GM19023 (cell line): ENCODE results near the gene ICOSLG.
"Not testable (repeated sequence)": the region's sequence is repeated elsewhere in the genome, so short reads cannot be mapped to it uniquely, and the experiment has no call there.

Source experiments
- ATAC-seq: cut with Tn5 transposase; IDR thresholded peaks from one replicate; pipeline ENCODE4 v1.9.1; 2021; ENCODE audit warnings: mild to moderate bottlenecking, moderate library complexity; ENCODE audit not compliant: unreplicated experiment

The ICOSLG gene, protein sequence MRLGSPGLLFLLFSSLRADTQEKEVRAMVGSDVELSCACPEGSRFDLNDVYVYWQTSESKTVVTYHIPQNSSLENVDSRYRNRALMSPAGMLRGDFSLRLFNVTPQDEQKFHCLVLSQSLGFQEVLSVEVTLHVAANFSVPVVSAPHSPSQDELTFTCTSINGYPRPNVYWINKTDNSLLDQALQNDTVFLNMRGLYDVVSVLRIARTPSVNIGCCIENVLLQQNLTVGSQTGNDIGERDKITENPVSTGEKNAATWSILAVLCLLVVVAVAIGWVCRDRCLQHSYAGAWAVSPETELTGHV

DNA sequence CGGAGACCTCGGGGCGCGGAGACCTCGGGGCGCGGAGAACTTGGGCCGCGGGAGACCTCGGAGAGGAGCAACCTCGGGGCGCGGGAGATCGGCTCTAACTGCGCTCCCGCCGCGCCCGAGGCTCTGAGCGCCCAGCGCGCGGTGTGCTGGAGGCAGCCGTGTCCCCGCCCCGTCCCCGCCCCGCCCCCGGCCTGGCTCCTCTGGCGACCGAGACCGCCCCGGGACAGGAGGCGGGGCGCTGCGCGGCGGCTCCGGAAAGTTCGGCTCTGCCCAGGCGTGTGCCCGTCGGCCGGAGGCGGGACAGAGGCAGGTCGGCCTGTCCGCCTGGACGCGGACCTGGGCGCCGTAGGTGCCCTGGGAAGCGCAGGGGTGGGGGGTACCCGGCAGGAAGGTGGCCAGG lies at the start of gene ICOSLG:
TSS of gene ICOSLG (minus strand) at position 102 of the 400 bp plus-strand sequence. CDS start 126 bp downstream, outside the sequence.
- ATAC-seq = peak; percentile 48

DNA sequence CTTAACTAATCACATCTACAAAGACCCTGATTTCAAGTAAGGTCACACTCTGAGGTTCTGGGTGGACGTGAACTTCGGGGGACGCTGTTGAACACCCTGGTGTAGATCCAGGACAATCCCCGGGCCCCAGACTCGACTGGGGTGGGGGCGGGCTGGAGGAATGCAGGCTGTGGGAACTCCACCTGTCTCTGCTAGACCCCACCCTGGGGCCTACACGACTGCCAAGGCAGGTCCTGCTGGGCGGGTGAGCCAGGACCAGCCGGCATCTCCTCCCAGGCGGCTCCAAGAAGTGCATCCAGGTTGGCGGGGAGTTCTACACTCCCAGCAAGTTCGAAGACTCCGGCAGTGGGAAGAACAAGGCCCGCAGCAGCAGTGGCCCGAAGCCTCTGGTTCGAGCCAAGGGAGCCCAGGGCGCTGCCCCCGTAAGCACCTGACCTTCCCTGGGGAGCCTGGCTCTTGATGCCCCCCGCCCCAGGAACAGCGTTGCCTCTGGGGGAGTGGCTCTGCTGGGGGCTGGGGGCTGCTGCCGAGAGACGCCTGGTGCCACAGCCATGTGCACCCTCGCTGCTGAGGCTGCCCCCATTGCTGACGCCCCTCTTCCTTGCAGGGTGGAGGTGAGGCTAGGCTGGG lies 48.8 kb upstream of the ICOSLG start:
- ATAC-seq = no peak

DNA sequence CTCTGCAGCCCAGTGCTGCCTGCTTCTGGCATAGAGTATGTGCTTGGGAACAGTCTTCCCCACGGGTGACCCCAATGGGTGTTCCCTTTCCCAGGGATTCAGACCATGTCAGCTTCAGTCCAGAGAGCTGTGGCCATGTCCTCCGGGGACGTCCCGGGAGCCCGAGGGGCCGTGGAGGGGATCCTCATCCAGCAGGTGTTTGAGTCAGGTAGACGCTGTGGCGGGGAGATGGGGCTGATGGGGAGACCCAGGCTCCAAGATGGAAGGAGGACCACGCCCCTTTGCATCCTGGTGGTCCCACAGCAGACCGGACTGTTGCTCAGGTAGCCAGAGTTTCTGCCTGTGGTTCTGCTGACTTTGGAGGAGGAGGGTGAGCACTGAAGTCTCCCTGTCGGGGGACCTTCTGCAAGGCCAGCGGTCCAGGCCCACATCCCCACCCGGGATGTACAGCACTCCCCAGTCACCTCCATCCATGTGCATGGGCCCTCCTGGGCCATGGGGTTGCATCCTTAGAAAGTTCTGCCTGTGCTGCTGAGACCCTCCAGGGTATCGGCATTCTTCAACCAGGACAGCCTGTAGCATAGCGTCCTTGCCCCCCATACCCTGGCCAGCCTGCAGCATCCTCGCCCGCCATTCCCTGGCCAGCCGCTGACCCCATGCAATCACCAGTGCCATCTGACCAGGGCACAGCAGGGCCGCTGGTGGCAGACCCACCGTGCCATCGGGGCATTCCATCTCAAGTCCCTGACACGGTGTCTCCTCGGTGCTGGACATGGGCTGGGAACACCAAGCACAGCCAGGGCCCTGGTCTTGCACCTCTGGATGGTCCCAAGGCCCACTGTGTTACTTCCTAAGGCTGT lies 47.7 kb upstream of the ICOSLG start:
- ATAC-seq = no peak

DNA sequence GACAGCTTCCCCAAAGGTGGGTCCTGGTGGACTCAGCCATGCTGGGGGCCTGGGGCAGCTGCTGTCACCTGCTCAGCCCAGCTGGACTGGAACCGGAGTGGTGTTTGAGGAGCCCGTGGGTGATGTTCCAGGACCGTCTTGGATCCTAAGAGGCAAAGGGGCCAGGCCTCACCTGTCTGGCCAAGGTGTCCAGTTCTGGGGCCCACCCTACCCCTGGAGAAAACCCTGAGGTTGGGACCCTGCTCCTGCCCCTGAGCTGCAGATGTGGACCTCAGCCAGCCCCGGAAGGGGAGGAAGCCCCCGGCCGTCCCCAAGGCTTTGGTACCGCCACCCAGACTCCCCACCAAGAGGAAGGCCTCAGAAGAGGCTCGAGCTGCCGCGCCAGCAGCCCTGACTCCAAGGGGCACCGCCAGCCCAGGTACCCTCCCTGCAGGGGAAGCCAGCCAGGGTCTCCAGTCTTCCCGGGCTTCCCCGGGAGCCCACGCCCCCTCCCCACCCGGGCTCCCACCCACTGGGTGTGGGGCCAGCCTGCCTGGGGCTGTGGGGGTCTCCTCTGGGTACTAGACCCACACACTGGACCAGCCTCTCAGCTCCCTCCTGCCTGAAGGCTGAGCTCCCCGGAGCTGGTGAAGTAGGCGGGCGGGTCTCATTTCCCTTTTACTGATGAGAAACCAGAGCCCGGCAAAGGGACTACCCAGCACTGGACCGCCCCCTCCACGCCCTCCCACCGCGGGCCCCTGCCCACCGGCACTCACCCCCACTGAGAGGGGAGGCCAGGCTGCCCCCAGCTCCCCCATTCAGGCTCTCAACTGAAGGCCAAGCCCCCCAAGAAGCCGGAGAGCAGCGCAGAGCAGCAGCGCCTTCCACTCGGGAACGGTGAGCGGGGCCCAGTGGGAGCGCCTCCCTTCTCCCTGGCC lies 46.2 kb upstream of the ICOSLG start:
- ATAC-seq = no peak

DNA sequence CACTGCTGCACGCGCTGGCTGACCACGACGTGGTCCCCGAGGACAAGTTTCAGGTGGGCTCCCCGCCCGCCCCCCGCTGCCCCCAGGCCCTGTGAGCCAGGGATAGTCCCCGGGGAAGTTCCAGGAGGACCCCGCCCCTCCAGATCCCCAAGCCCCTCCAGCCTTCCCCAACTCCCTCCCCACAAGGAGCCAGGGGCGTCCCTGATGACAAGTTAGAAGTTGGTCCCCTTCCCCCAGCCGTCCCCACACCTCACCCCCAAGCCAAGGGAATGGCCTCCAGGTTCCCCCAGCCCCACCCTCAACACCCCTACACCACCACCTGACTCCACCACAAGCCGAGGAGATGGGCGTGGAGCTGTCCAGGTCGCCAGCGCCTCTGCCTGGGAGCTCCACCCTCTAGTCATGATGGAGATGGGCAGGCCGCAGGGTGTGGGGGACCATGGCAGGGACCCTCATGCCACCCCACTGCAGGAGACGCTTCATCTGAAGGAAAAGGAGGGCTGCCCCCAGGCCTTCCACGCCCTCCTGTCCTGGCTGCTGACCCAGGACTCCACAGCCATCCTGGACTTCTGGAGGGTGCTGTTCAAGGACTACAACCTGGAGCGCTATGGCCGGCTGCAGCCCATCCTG lies 45.5 kb upstream of the ICOSLG start:
- ATAC-seq = no peak

DNA sequence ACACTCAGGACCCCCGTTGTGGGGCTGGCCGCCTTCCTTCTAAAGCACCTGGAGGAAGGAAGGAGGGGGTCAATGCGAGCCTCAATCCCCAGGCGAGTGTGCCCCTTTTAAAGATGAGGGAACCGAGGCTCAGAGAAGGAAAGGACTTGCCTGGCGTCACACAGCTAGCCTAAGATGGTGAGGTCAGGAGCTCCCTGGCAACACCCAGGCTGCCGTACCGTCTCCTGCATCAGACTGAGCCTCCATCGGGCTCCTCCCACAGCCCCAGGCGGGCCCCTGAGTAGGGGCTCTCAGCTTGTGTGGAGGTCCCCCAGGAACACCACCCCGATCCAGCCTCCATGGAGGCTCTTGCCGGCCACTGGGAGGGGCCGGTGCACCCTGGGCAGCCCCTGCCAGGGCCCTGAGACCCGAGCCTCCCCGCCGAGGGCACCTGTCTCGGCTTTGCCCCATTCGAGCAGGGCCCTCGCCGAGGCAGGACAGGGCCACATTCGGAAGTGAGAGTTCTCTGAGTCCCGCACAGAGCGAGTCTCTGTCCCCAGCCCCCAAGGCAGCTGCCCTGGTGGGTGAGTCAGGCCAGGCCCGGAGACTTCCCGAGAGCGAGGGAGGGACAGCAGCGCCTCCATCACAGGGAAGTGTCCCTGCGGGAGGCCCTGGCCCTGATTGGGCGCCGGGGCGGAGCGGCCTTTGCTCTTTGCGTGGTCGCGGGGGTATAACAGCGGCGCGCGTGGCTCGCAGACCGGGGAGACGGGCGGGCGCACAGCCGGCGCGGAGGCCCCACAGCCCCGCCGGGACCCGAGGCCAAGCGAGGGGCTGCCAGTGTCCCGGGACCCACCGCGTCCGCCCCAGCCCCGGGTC lies 44.6 kb upstream of the ICOSLG start, which contains the start of gene AIRE:
TSS of gene AIRE (plus strand) at position 739 of the 855 bp plus-strand sequence. CDS start 131 bp downstream, outside the sequence.
- no peak for ATAC-seq

DNA sequence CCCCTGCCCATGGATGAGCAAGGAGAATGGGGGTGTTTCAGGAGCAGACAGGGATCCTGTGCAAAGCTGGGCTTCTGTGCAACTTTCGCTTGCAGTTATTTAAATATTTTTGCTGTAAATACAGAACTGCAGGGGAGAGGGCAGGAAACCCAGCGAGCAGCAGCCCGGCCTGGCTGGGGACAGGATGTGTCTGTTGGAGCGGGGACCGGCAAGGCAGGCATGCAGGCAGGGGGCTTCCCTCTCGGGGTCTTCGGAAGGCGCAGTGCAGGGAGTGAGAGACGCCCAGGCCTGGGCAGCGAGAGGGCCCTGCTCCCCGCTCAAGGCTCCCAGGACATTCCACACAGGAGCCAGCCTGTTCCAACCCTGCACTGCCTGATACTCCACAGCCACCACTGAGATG lies 43.2 kb upstream of the ICOSLG start:
- no peak for ATAC-seq

DNA sequence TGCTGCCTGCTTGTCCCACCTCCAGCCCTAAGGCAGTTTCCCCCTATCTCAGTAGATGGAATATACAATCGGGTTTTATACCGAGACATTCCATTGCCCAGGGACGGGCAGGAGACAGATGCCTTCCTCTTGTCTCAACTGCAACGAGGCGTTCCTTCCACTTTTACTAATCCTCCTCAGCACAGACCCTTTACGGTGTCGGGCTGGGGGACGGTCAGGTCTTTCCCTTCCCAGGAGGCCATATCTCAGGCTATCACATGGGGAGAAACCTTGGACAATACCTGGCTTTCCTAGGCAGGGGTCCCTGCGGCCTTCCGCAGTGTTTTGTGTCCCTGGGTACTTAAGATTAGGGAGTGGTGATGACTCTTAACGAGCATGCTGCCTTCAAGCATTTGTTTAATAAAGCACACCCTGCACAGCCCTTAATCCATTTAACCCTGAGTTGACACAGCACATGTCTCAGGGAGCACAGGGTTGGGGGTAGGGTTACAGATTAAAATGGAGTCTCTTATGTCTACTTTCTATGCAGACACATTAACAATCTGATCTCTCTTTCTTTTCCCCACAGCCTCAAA lies 42.6 kb upstream of the ICOSLG start:
- ATAC-seq = not testable (repeated sequence)

DNA sequence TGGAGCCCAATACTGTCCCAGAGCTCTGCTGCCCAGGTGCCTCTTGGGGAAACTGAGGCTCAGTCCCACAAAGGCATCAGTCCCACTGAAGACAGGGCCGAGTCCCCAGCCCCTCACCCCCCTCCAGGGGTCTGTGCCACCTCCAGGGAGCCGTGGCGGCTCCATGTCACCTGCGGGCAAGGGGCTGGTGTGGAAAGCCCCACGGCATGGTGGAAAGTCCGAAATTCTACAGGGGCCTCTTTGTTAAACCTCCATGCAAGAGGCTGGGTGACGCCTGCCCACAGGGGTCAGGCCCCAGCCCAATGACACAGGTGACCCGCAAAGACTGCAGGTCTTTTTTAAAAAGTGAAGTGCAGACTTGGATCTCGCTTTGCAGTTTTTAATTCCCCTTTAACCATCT lies 41.6 kb upstream of the ICOSLG start:
- no peak for ATAC-seq

DNA sequence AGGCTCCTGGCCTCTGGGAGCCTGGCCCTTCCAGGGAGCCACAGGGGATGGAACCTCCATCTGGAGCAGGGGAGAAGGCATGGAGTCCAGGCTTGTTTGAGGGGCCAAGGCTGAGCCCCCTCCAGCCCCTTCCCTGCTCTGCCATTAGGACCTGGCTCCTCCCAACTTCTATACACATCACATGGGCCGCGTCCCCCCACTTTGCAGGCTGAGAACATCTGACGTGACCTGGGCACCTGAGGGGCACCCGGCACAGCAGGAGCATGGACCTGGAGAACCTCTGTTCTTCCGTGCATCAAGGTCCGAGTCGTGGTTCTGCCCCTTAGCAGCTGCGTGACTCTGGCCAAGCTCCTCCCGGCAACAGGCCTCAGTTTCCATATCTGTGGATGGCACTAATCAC lies 41.1 kb upstream of the ICOSLG start:
- ATAC-seq = no peak

DNA sequence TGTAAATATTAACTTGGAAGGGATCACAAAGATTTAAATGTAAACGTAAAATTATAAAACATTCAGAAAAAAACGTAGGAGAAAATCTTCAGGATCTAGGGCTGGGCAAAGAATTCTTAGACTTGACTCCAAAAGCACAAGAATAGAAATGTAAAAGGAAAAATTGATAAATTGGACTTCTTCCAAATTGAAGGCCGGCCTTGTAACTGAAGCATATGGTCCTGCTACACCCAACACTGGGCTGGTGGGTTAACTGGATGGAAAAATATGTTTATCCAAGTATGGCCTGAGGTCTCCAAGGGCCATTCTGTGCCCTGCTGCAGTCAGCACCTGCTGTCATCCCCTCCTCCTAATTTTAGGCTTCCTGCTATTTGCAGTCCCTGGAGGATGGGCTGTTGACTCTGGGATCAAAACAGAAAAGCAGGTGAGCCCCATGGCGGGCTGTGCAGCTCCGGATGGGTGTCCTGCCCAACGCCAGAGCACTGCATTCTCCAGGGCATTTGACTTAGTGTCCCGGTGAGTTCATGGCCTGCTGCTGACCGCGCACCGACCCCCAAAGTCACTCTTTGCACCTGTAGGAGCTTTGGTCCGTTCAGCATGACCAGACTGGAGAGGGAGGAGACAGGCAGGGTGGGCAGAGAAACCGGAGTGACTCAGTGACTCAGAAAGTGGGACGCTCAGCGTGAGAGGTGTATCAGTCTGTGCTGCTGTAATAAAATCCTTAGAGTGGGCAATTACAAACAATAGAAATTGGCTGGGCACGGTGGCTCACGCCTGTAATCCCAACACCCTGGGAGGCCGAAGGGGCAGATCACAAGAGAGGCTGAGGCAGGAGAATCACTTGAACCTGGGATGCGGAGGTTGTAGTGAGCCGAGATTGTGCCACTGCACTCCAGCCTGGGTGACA lies 38.9 kb upstream of the ICOSLG start:
- ATAC-seq = no peak

DNA sequence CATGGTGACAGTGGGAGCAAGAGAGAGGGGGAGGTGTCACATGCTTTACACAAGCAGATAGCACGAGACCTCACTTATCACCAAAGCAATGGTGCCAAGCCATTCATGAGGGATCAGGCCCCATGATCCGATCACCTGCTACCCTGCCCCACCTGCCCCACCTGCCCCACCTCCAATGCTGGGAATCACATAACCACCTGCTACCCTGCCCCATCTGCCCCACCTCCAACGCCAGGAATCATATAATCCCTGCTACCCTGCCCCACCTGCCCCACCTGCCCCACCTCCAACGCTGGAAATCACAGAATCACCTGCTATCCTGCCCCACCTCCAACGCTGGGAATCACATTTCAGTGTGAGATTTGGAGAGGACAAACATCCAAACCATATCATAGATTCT lies 34.3 kb upstream of the ICOSLG start:
- no peak for ATAC-seq

DNA sequence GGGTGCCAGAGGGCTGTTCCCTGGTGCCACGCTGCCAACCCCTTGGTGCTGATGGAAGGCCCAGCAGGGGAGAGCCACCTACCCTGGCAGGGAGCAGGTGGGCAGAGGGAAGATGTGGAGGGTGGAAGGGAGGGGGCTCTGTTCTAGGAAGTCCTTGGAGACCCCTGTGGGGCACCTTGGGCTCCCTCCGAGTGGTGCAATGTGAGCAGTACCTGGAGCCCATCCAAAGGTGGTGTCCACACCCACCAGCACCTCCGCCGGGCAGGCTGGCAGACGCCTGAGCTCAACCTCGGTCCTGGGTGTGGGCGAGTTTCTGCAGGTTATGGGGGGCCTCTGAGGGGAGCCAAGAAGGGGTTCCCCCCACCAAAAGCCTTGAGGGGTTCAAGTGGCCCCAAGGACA lies 32.3 kb upstream of the ICOSLG start:
- no peak for ATAC-seq

DNA sequence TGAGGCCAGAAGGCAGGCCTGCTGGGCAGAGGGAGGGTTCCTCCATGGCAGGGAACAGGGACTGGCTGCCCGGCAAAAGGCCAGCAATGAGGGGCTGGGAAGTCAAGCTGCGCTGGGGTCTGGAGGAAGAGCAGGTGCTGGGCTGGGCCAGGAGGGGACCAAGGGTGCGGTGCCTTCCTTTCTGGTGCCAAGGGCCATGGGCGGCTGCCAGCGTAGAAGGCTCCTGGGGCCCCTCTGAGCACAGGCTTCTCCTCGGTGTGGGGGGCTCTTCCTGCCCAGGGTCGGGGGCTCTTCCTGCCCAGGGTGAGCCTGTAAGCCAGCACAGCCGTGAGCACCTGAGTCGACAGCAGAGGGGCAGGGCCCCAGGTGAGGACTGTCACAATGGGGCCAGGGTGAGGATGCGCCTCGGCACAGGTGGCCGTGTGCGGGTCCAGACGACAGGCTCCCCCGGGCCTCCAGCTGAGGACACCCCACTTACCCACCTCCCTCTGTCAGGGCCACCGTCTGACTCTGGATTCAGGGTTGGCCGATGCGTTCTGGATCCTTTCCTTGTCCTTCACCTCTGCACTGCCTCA lies 31.6 kb upstream of the ICOSLG start:
- ATAC-seq = no peak

DNA sequence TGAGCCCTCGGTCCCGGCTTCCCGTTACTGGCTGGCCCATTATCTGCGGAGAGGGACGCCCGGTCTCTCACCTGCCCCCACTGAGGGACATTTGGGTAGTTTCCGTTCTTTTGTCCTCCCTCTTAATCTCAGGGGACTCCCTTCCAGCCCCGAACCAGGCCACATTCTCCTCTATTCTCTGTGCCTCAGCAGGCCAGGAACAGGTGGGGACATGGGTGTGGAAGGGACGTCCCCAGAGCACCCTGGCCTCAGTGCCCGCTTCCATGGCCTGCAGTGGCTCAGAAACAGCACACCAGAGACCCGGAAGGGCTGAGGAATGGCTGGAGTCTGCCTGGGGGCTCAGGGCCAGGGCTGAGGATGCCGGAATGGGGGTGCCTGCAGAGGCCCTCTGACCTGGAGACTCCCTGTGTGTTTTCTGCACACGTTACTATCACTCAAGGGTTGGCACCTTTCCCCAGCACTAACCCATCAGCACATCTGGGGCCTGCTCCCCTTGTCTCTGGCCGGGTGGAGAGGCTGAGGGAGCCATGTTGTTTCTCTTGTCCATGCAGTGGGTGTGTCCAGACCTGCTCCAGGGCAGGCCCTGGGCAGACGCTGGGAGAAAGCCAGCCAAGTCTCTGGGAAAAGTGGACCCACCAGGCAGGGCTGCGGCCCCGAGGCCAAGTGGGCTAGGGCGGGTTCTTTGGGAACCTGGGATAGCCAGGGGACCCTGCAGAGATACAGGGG lies 31.0 kb upstream of the ICOSLG start:
- ATAC-seq = no peak

DNA sequence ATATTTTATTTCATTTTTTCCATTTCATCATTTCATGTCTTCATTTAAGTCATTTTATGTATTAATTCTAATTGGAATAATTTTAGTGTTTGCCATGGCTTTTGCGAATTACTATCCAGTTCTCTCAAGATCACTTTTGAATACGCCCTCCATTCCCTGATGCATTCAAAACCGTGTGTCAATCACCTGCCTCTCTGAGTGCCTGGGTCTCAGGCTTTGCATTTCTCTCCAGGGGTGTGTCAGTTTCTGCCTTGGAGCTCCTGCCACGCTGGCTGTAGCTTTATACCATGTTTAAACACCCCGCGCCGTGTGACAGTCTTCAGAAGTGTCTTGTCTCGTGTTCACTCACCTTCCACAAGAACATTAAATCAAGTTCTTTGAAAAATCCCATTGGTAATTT lies 28.3 kb upstream of the ICOSLG start:
- ATAC-seq = no peak

DNA sequence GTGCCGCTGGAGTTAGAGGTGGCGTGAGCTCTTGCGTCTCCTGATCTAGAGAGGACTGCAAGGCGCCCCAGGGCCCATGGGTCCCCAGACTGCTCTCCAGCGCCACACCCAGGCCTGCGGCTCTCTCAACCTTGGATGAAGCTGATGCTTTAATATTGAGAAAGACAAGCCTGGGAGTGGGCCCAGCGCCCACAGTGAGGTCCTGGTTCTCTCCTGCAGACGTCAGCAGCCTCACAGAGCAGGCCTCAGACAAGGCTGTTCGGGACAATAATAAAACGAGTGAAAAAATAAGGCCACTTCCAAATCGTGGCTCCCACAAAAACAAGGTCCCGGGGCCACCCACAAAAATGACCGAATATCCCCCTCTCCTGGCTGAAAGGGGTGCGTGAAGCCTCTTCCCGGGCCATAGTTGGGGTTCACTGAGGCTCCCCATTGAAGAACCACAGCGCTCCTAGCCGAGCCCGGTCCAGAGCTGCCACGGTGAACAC lies 27.0 kb upstream of the ICOSLG start:
- ATAC-seq = no peak
